Measurements from ENCODE around the gene PRKAR1A.
"Not testable (repeated sequence)": the region's sequence is repeated elsewhere in the genome, so short reads cannot be mapped to it uniquely, and the experiment has no call there.

PRKAR1A gene

GRCh38 chr17:68512247-68512959, at the start of gene PRKAR1A:
TSS of gene PRKAR1A (plus strand) at chr17:68512430. CDS start at chr17:68515400, 2,970 bp downstream.
- DNase-seq = peak; percentile 87

DNA sequence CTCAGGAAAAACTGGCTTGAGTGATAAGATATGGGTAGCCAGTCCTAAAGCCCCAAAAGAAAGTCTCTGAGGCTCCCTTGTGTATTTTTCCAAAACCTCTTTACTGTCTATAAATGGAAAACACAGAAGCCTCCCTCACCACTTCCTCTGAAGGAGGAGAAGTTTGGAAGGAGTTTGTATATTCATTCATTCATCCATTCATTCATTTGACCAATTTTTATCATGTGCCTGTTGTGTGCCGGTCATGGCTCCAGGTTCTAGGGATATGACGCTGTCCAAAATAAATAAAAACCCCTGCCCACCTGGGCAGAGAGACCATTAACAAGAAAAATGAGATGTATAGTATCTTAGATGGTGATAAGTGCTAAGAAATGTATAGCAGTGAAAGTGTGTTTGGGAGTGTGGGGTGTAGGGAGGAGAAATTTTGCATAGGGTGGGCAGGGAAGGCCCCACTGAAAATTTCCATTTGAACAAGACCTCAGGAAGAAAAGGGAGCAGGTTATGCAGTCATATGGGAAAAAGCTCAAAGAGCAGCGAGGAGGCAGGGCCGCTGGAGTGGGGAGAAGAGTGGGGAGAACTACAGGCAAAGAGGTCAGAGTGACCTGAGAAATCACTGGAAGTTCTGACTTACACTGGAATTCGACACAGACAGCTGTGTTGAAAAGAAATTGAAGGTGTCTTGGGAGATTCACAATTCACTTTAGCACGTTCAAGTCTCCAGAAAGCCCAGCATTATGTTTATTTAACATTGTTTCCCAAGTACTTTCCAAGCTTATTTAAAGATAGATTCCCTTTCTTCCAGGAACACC, 48.8 kb upstream of the PRKAR1A start:
- DNase-seq = no peak

DNA sequence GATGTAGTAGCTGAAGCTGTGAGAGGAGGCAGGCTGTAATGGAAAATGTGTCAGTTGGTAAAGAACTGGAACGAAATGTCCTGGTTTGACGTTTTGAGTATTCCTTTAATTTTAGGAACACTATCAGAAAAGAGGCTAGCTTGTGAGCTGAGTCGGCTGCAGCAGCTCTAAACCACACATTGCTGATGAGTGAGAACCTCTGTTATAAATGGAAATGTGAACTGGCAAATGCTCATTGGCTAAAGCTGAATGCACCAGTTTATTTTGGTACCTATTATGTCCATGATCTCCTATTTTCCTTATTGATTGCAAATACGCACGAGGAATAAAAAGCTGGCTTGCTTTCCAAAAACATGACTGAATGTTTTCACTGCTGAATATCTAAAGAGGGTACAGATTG, 43.9 kb upstream of the PRKAR1A start:
- DNase-seq = no peak

GRCh38 chr17:68468788-68469187, 43.4 kb upstream of the PRKAR1A start:
- no peak for DNase-seq

DNA sequence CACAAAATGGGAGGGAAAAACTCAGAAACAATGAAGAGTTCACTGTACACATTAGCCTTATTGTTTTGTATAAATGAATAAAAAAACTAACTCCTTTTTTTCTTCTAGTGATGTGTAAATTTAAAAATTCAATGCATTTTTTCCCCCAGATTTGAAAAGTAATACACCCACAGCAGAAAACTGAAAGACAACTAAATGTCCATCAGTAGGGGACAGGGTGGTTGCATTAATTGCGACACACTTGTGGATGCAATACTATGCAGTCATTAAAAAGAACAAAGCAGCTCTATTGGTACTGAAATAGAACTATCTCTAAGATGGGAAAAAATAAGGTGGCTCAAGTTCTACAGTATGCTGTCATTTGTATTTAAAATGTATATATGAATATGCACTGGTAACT, 41.3 kb upstream of the PRKAR1A start:
- DNase-seq = no peak

DNA sequence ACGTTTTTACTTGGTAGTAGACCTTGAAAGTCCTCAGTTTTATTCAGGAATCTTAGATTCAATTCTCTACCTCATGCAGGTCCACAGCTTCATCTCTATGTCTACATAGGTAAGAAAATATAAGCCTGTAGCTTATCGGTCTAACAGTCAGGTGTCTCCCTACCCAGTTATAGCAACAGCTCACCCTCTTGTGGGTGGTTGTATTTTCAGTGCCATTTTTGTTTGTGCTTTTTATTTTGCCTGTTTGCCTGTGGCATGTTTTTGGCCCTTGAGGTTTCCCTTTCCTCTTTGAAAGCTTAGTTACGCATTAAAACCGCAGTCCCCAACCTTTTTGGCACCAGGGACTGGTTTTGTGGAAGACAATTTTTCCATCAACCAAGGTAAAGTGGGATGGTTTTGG, 31.3 kb upstream of the PRKAR1A start:
- no peak for DNase-seq

DNA sequence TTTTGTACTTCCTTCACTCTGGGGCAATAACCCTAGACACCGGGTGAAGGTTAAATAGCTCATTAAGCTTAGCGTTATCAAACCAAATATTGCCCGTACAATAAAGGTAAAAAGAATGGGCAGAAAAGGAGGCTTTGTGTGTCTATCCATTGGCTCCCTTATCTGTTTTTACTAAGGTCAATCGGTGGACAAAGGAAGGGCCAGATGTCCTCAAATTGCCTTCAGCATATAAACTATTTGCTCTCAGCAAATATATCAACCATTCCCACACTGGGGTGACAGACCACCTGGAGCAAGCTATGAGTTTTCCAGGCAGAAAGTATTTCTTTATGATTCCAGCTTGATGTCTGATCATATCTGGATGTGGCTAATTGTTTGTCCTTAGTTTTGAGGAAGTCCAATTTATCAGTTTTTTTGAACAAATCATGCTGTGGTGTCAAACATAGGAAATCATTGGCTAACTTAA, 29.6 kb upstream of the PRKAR1A start:
- no peak for DNase-seq

DNA sequence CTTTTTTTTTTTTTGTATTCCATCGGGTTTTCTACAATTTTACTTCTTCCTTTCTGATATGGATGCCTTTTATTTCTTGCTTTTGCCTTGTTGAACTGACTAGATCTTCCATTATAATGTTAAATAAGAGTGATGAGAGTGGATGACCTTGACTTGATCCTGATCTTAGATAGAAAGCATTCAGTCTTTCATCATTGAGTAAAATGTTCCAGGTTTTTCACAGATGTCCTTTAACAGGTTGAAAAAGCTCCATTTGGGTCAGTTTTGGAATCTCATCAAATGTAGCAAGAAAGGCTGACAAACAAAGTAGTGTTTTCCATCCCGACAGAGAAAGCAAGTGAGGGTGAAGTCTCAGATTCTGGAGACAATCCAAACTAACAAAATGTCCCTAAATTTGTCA, 27.8 kb upstream of the PRKAR1A start:
- no peak for DNase-seq

GRCh38 chr17:68489919-68490318, 22.3 kb upstream of the PRKAR1A start:
- DNase-seq = no peak

DNA sequence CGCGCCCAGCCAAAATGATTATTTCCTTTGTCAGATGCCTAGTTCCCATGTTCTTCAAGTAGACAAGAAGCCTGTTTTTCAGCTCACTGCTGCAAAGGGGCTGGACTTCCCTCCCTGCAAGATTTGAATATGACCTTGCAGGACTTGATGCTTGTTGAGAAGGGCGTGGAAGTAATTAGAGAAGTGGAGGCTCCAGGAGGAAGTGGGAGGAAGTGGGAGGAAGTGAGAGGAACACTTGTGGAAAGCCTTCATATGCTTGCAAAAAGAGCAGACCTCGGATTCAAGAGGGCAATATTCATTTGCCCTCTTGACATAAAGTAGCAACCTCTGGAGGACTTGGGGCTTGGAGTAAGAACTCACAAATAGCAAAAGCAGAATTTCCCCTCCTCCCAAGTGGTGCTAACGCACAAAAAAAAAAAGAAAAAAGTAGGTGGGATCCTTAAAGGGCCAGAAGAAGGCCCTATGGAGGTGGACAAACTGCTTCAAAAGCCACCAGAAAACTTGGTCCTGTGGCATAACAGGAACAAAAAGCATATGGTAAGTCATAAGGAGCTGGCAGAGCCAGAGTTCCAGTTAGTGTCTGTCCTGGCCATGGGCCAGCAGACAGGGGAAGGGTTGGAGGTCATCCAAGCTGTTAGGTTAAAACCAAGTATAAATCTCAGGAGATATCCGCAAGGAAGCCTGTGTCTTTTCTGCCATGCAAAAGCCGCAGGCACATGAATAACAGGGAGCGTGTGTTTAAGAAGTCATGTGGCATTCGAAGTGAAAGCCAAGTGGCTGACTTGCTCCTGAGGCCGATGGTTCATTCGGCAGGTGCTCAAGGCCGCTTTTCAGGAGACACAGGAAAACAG, 20.6 kb upstream of the PRKAR1A start:
- DNase-seq = no peak

- not testable (repeated sequence) for DNase-seq
Measured at GRCh38 chr17:68492394-68493054, 19.7 kb upstream of the PRKAR1A start.

- DNase-seq = no peak
Measured at GRCh38 chr17:68495081-68495480, 17.1 kb upstream of the PRKAR1A start.

DNA sequence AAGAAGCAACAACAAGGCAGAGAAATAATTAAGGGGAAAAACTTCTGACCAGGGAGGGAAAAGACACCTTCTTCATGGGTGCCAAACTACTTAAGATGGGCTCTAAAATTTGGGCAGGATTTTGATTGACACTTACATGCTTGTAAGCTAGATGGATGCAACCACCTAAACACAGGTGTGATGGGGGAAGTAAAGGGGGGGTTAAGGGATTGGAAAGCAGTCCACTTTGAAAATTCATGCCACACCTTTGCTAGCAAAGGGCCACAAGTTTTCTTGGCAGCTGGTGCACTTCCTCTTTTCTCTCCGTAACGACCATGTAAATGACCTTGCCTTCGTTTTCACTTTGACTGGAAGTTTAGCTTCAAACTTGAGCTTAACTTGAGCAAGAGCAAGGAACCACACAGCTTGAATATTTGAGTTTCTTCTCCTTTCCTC, 14.3 kb upstream of the PRKAR1A start:
- DNase-seq = no peak

GRCh38 chr17:68498479-68499326, 13.5 kb upstream of the PRKAR1A start:
- DNase-seq = no peak

- DNase-seq = no peak
Measured at GRCh38 chr17:68499587-68499986, 12.6 kb upstream of the PRKAR1A start.

- DNase-seq = no peak
Measured at GRCh38 chr17:68501074-68501473, 11.2 kb upstream of the PRKAR1A start.

GRCh38 chr17:68505951-68506350, 6.3 kb upstream of the PRKAR1A start:
- DNase-seq = no peak

GRCh38 chr17:68507576-68507975, 4.7 kb upstream of the PRKAR1A start:
- no peak for DNase-seq

- DNase-seq = no peak
Measured at GRCh38 chr17:68509141-68510057, 2.8 kb upstream of the PRKAR1A start.

GRCh38 chr17:68511254-68511670, 968 bp upstream of the PRKAR1A start:
- DNase-seq = peak in 1 of 2 donors; percentile 9
